HepG2 (cell line): ENCODE measurements around the gene PMM2. TPM values are rescaled to one million over a fixed set of nuclear protein-coding genes. Genes with fewer than 3 reads are reported as not detected.
"Not testable (repeated sequence)": the region's sequence is repeated elsewhere in the genome, so short reads cannot be mapped to it uniquely, and the experiment has no call there.

Experiments
- ATAC-seq: fragments of 200-7000 bp; cut with Tn5 transposase; 3 replicates; pipeline ENCODE4 v1.9.1; 2020; ENCODE audit warnings: mild to moderate bottlenecking, moderate library complexity
- BruUV-seq: library from RNA; stranded (reverse); fragments of 400-500 nt; replicated peaks from 2 replicates; lab custom pipeline; 2021; lab: Mats Ljungman, UMichigan
- CTCF ChIA-PET: fragments of 300-600 bp; formaldehyde crosslinking; extraction: SDS; loops from one replicate; lab custom pipeline; 2021; ENCODE audit warnings: low total read pairs, inconsistent platforms, low intra/inter-chr PET ratio; lab: Yijun Ruan, JAX
- POLR2A ChIA-PET: fragments of 350-600 bp; sonication (Branson Sonifier 250); formaldehyde crosslinking; loops from one replicate; lab custom pipeline; 2020; ENCODE audit warnings: antibody characterized with exemption, inconsistent platforms; lab: Yijun Ruan, JAX
- DNase-seq: peaks from one replicate; pipeline ENCODE4 v3.0.0-alpha.2; 2015; ENCODE audit warnings: low spot score
- FAIRE-seq: peaks from 3 replicates; lab custom pipeline; 2011; peaks lifted over from hg19 to GRCh38; lab: Jason Lieb, UNC
- H2AFZ ChIP-seq: one replicate; pipeline ENCODE4 v1.6.1; 2011; ENCODE audit warnings: low read length, inconsistent platforms
- H3K27ac ChIP-seq: fragments of 300-600 bp; 3 replicates; pipeline ENCODE4 v1.8.0; 2011; ENCODE audit warnings: mixed run types, mild to moderate bottlenecking, mixed read lengths, low read length, inconsistent platforms; ENCODE audit not compliant: insufficient read depth; ENCODE audit errors: extremely low read length
- H3K27me3 ChIP-seq, 2 experiments: fragments of 200-600 bp in 1 of 2; 2 replicates in 1 of 2; 3 replicates in 1 of 2; pipeline versions ENCODE4 v1.6.0 to v1.8.0; 2011; ENCODE audit warnings: low read length in 2 of 2, mild to moderate bottlenecking in 2 of 2, moderate library complexity in 2 of 2, inconsistent platforms in 1 of 2; ENCODE audit not compliant: insufficient read depth in 2 of 2, control insufficient read depth in 1 of 2
- H3K36me3 ChIP-seq, 2 experiments: fragments of 200-600 bp in 1 of 2; replicated peaks in 1 of 2; 2 replicates in 1 of 2; 3 replicates in 1 of 2; pipeline versions ENCODE4 v1.5.1 to v1.8.0; 2011; ENCODE audit warnings: low read length in 2 of 2, inconsistent platforms in 1 of 2; ENCODE audit not compliant: insufficient read depth in 2 of 2, control insufficient read depth in 1 of 2
- H3K4me1 ChIP-seq: 2 replicates; pipeline ENCODE4 v1.5.1; 2012; ENCODE audit warnings: low read length, inconsistent platforms; ENCODE audit not compliant: insufficient read depth
- H3K4me2 ChIP-seq: 2 replicates; pipeline ENCODE4 v1.6.0; 2011; ENCODE audit warnings: low read depth, low read length, inconsistent platforms
- H3K4me3 ChIP-seq, 3 experiments: fragments of 200-600 bp in 1 of 3; sonication (generic), shearing (Covaris generic) in 1 of 3; replicated peaks in 1 of 3; 2 replicates each; pipeline ENCODE4 v1.5.1; 2011 to 2016; ENCODE audit warnings: low read length in 3 of 3, inconsistent platforms in 2 of 3, low read depth in 2 of 3, mild to moderate bottlenecking in 2 of 3, control low read depth in 1 of 3, mixed read lengths in 1 of 3; ENCODE audit not compliant: insufficient read depth in 1 of 3
- H3K79me2 ChIP-seq: one replicate; pipeline ENCODE4 v1.6.1; 2011; ENCODE audit warnings: low read length, inconsistent platforms; ENCODE audit not compliant: insufficient read depth
- H3K9ac ChIP-seq: 2 replicates; pipeline ENCODE4 v1.6.0; 2011; ENCODE audit warnings: mild to moderate bottlenecking, low read depth, low read length, inconsistent platforms; ENCODE audit not compliant: insufficient read depth
- H3K9me3 ChIP-seq: 2 replicates; pipeline ENCODE4 v1.5.1; 2012; ENCODE audit warnings: mild to moderate bottlenecking, low read length
- H4K20me1 ChIP-seq: 2 replicates; pipeline ENCODE4 v1.6.0; 2011; ENCODE audit warnings: inconsistent platforms, mild to moderate bottlenecking, low read length, moderate library complexity; ENCODE audit not compliant: insufficient read depth
- ATF7 ChIP-seq, 2 experiments: fragments of 450-650 bp in 1 of 2; sonication (generic) in 1 of 2; formaldehyde crosslinking in 1 of 2; IDR thresholded peaks; 2 replicates each; pipeline versions ENCODE4 v1.4.0 to v1.6.1; 2016 to 2020; ENCODE audit warnings: antibody characterized with exemption in 1 of 2, mild to moderate bottlenecking in 1 of 2, missing genetic modification reagents in 1 of 2
- ZFP41 ChIP-seq: sonication (generic); formaldehyde crosslinking; IDR thresholded peaks from 2 replicates; pipeline ENCODE4 v1.4.0; 2020; ENCODE audit warnings: mild to moderate bottlenecking, missing genetic modification reagents, borderline replicate concordance
- ZNF362 ChIP-seq: sonication (generic); formaldehyde crosslinking; IDR thresholded peaks from 2 replicates; pipeline ENCODE4 v1.4.0; 2020; ENCODE audit warnings: missing genetic modification reagents, mild to moderate bottlenecking, borderline replicate concordance
- ZNF441 ChIP-seq: sonication (generic); formaldehyde crosslinking; IDR thresholded peaks from 2 replicates; pipeline ENCODE4 v1.7.0; 2021; ENCODE audit warnings: missing genetic modification reagents, borderline replicate concordance
- WGBS: methylation state at CpG from one replicate; pipeline ENCODE4 v1.1.6; 2017; ENCODE audit warnings: low lambda C conversion rate; 5-methylcytosine and 5-hydroxymethylcytosine counted together
- in situ Hi-C: cut with HindIII; loops from 2 replicates; pipeline ENCODE4 v1.10.0; 2017; ENCODE audit warnings: low pct_unique_long_range_greater_than_20kb; ENCODE audit not compliant: extremely low pct_ligation_motif_present
- intact Hi-C: fragments of 100-400 bp; cut with micrococcal nuclease; formaldehyde crosslinking; loops from one replicate; pipeline ENCODE4 v1.10.0; 2022; ENCODE audit not compliant: unreplicated experiment
- polyA plus RNA-seq, 8 experiments: library from polyadenylated mRNA; depleted of rRNA in 3 of 8; stranded (reverse) in 7 of 8; unstranded in 1 of 8; fragments of >200 nt; fragmentation: Illumina TruSeq in 4 of 8; extraction: Trizol in 4 of 8; gene quantifications; 2 replicates each; pipeline versions ENCODE4 v1.2.1 to v1.2.3, GENCODE V29; 2011 to 2016; ENCODE audit warnings: low read depth in 4 of 8, missing spikeins in 1 of 8, mixed read lengths in 1 of 8; ENCODE audit not compliant: insufficient read depth in 1 of 8
- total RNA-seq, 5 experiments: library from RNA; depleted of rRNA; stranded (reverse); fragments of >200 nt; fragmentation: Illumina TruSeq; extraction: Trizol; gene quantifications; 2 replicates each; pipeline ENCODE4 v1.2.3, GENCODE V29; 2016; ENCODE audit warnings: low read depth in 1 of 5

Gene PMM2
- total and polyA plus RNA-seq, 2 of the 13 experiments (the other 11 are each of a cell fraction or from before 2014, with no cell fraction given): 52.2 to 93.7 TPM

DNA sequence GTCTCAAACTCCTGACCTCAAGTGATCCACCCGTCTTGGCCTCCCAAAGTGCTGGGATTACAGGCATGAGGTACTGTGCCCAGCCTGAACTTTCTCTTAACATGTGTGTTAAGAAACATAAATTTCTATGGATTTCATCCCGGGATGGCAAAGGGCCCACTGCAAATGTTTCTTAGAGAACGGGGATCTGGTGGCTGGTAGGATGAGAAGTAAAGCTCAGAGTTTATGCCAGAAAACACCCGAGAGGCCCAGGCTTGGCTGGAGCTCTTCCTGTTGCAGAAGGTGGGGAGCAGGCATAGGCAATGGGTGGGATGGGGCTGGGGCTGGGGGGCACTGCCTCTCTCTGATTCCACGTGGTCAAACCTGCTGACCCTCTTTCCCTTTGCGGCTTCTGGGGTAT, 76.7 kb downstream of the PMM2 start:
- intact Hi-C loops: no loop called here
- 0 out of 2 replicates have a peak, but pooled peaks have one; percentile 6 for TF ChIP-seq ZFP41 (CRISPR knock-in tag)
- no peak for TF ChIP-seq ATF7 (IDR thresholded peaks at IDR 0.05)
- TF ChIP-seq ATF7 (CRISPR knock-in tag; IDR thresholded peaks at IDR 0.05): no peak
- FAIRE-seq: no peak

GRCh38 chr16:8875317-8875716, 77.7 kb downstream of the PMM2 start:
- DNase-seq, H3K27ac ChIP-seq, H3K36me3 ChIP-seq, ATAC-seq, H2AFZ ChIP-seq, H3K79me2 ChIP-seq, H4K20me1 ChIP-seq, CTCF ChIA-PET, intact Hi-C loops: not testable (repeated sequence)
- in situ Hi-C loops: loop anchor here (25.0 kb wide), 1 partner anchor 213 kb away; the partner anchor contains the start of gene ABAT
- TF ChIP-seq ZNF362 (CRISPR knock-in tag) (peak; percentile 26), ZNF441 (CRISPR knock-in tag) (peak; percentile 92)
- TF ChIP-seq, all 625 proteins: peak for 2; not testable (repeated sequence) for 623
- not testable (repeated sequence) for BruUV-seq, FAIRE-seq, H3K9me3 ChIP-seq, H3K9ac ChIP-seq, H3K27me3 ChIP-seq, H3K4me3 ChIP-seq, H3K4me2 ChIP-seq
- H3K4me1 ChIP-seq: peaks cover 80% of the 10 kb centered on the region
- 25% methylated on average over 7 of the region's 7 CpGs for WGBS
- POLR2A ChIA-PET: interaction anchor here (1.8 to 4.9 kb wide), 2 partner anchors 9 to 11 kb away, joined by 5 to 55 read pairs; no protein-coding TSS in a partner anchor

More for the DNA sequence above, 76.7 kb downstream of the PMM2 start:
- Histone ChIP-seq H3K9me3 (no peaks in the 10 kb centered on the region), H3K79me2 (no peaks in the 10 kb centered on the region), H2AFZ (no peak overlapping the region), H3K27me3 (peaks cover 0 to 8% of the 10 kb centered on the region in 2 experiments; a peak in 2 of 5 replicates), H3K9ac (no peak overlapping the region), H3K4me1 (peaks cover 79% of the 10 kb centered on the region), H4K20me1 (no peaks in the 10 kb centered on the region), H3K36me3 (no peaks in the 10 kb centered on the region), H3K27ac (no peak overlapping the region), H3K4me2 (peak overlapping the region; percentile 8; the same call in 1 of the 2 replicates), H3K4me3 (no peak overlapping the region)
- POLR2A ChIA-PET: interaction anchor here (1.8 to 4.9 kb wide), 4 partner anchors 10 to 217 kb away, joined by 5 to 55 read pairs (median 7); partner anchors contain the start of gene HAPSTR1
- no TSS peak for BruUV-seq
- in situ Hi-C loops: no loop called here
- CTCF ChIA-PET: interaction anchor here (0.6 to 1.2 kb wide), 3 partner anchors 11 to 239 kb away, joined by 3 to 7 read pairs (median 4); no protein-coding TSS in a partner anchor
- 27% methylated on average over 6 of the region's 6 CpGs for WGBS
- DNase-seq (no peak), ATAC-seq (no peak)
